H9 (cell line): ENCODE measurements around the gene CD58. TPM values are rescaled to one million over a fixed set of nuclear protein-coding genes. Genes with fewer than 3 reads are reported as not detected.
"Not testable (repeated sequence)": the region's sequence is repeated elsewhere in the genome, so short reads cannot be mapped to it uniquely, and the experiment has no call there.

Experiments
- DNase-seq: peaks from one replicate; pipeline ENCODE4 v3.0.0-alpha.2; 2017
- H2AFZ ChIP-seq: one replicate; pipeline ENCODE4 v1.6.1; 2013; ENCODE audit warnings: mild to moderate bottlenecking, low read length, control low read depth, moderate library complexity
- H2AK5ac ChIP-seq: 2 replicates; pipeline ENCODE4 v1.6.1; 2013; ENCODE audit warnings: low read length, control low read depth, mixed read lengths; ENCODE audit not compliant: insufficient read length
- H2BK120ac ChIP-seq: one replicate; pipeline ENCODE4 v1.6.1; 2013; ENCODE audit warnings: low read depth, mild to moderate bottlenecking, low read length, control low read depth, inconsistent platforms; ENCODE audit not compliant: poor library complexity, severe bottlenecking
- H2BK12ac ChIP-seq: 2 replicates; pipeline ENCODE4 v1.6.1; 2013; ENCODE audit warnings: low read length, control low read depth, mixed read lengths, low read depth; ENCODE audit not compliant: insufficient read length
- H2BK15ac ChIP-seq: 2 replicates; pipeline ENCODE4 v1.6.1; 2013; ENCODE audit warnings: low read depth, low read length, control low read depth
- H2BK20ac ChIP-seq: one replicate; pipeline ENCODE4 v1.6.1; 2013; ENCODE audit warnings: low read depth, mild to moderate bottlenecking, low read length, control low read depth, inconsistent platforms; ENCODE audit not compliant: poor library complexity, severe bottlenecking
- H2BK5ac ChIP-seq: 2 replicates; pipeline ENCODE4 v1.6.1; 2013; ENCODE audit warnings: low read length, control low read depth, mixed read lengths; ENCODE audit not compliant: insufficient read length
- H3K14ac ChIP-seq: 2 replicates; pipeline ENCODE4 v1.6.1; 2013; ENCODE audit warnings: low read length, control low read depth; ENCODE audit not compliant: insufficient read depth
- H3K18ac ChIP-seq: 2 replicates; pipeline ENCODE4 v1.6.1; 2013; ENCODE audit warnings: low read depth, mild to moderate bottlenecking, mixed read lengths, low read length, control low read depth; ENCODE audit not compliant: insufficient read length
- H3K23ac ChIP-seq: 2 replicates; pipeline ENCODE4 v1.6.1; 2013; ENCODE audit warnings: low read length, control low read depth, mixed read lengths, low read depth; ENCODE audit not compliant: insufficient read length
- H3K23me2 ChIP-seq: 2 replicates; pipeline ENCODE4 v1.6.1; 2013; ENCODE audit warnings: low read depth, mild to moderate bottlenecking, mixed read lengths, low read length, control low read depth; ENCODE audit not compliant: insufficient read length, poor library complexity, severe bottlenecking
- H3K27ac ChIP-seq: 2 replicates; pipeline ENCODE4 v1.5.1; 2013; ENCODE audit warnings: low read length, control low read depth, mixed read lengths, low read depth; ENCODE audit not compliant: insufficient read length
- H3K27me3 ChIP-seq: 2 replicates; pipeline ENCODE4 v1.6.1; 2013; ENCODE audit warnings: low read length, control low read depth, inconsistent platforms; ENCODE audit not compliant: insufficient read depth
- H3K4ac ChIP-seq: 2 replicates; pipeline ENCODE4 v1.6.1; 2013; ENCODE audit warnings: low read depth, mild to moderate bottlenecking, control low read depth, inconsistent platforms, low read length, moderate library complexity
- H3K4me1 ChIP-seq: 2 replicates; pipeline ENCODE4 v1.6.1; 2013; ENCODE audit warnings: low read length, control low read depth, inconsistent platforms; ENCODE audit not compliant: insufficient read depth
- H3K4me2 ChIP-seq: 2 replicates; pipeline ENCODE4 v1.6.1; 2013; ENCODE audit warnings: low read length, control low read depth, mixed read lengths; ENCODE audit not compliant: insufficient read length, insufficient read depth
- H3K56ac ChIP-seq: 2 replicates; pipeline ENCODE4 v1.6.1; 2013; ENCODE audit warnings: low read depth, mild to moderate bottlenecking, mixed read lengths, low read length, control low read depth; ENCODE audit not compliant: insufficient read length
- H3K79me1 ChIP-seq: 2 replicates; pipeline ENCODE4 v1.6.1; 2013; ENCODE audit warnings: low read depth, mild to moderate bottlenecking, moderate library complexity, low read length, control low read depth, inconsistent platforms; ENCODE audit not compliant: insufficient read depth, poor library complexity, severe bottlenecking
- H3K79me2 ChIP-seq: 2 replicates; pipeline ENCODE4 v1.6.1; 2013; ENCODE audit warnings: low read length, control low read depth, inconsistent platforms; ENCODE audit not compliant: insufficient read depth
- H3K9ac ChIP-seq: 2 replicates; pipeline ENCODE4 v1.6.1; 2013; ENCODE audit warnings: low read length, control low read depth, mixed read lengths; ENCODE audit not compliant: insufficient read length; ENCODE audit errors: extremely low read depth
- H3K9me3 ChIP-seq: one replicate; pipeline ENCODE4 v1.6.1; 2013; ENCODE audit warnings: low read depth, low read length, inconsistent platforms; ENCODE audit not compliant: control insufficient read depth
- H3T11ph ChIP-seq: one replicate; pipeline ENCODE4 v1.6.1; 2013; ENCODE audit warnings: mild to moderate bottlenecking, low read length, control low read depth, inconsistent platforms
- H4K20me1 ChIP-seq: one replicate; pipeline ENCODE4 v1.6.1; 2013; ENCODE audit not compliant: control insufficient read depth, insufficient read length, insufficient read depth
- H4K5ac ChIP-seq: 2 replicates; pipeline ENCODE4 v1.6.1; 2013; ENCODE audit warnings: low read depth, mild to moderate bottlenecking, mixed read lengths, low read length, control low read depth; ENCODE audit not compliant: insufficient read length
- H4K8ac ChIP-seq: replicated peaks from 2 replicates; pipeline ENCODE4 v1.6.1; 2013; ENCODE audit warnings: low read length, control low read depth, mixed read lengths, low read depth; ENCODE audit not compliant: insufficient read length
- H4K91ac ChIP-seq: 2 replicates; pipeline ENCODE4 v1.6.1; 2013; ENCODE audit warnings: low read depth, mild to moderate bottlenecking, moderate library complexity, mixed read lengths, low read length, control low read depth; ENCODE audit not compliant: insufficient read length
- H3K27ac Mint-ChIP-seq, 3 experiments: 2 replicates in 2 of 3; 3 replicates in 1 of 3; pipeline ENCODE4 v1.8.0; 2020 to 2021; ENCODE audit warnings: mixed read lengths in 3 of 3, mild to moderate bottlenecking in 1 of 3, moderate library complexity in 1 of 3
- H3K27me3 Mint-ChIP-seq: 2 replicates; pipeline ENCODE4 v1.8.0; 2021; ENCODE audit warnings: low read depth, mild to moderate bottlenecking, moderate library complexity, mixed read lengths
- H3K36me3 Mint-ChIP-seq, 3 experiments: 2 replicates in 2 of 3; 3 replicates in 1 of 3; pipeline ENCODE4 v1.8.0; 2020 to 2021; ENCODE audit warnings: low read depth in 3 of 3, mixed read lengths in 3 of 3; ENCODE audit not compliant: insufficient read depth in 1 of 3
- H3K4me1 Mint-ChIP-seq, 2 experiments: 2 replicates each; pipeline ENCODE4 v1.8.0; 2020; ENCODE audit warnings: mixed read lengths in 2 of 2
- H3K4me3 Mint-ChIP-seq, 2 experiments: 2 replicates in 1 of 2; 3 replicates in 1 of 2; pipeline ENCODE4 v1.8.0; 2020 to 2021; ENCODE audit warnings: mild to moderate bottlenecking in 2 of 2, mixed read lengths in 2 of 2, moderate library complexity in 1 of 2
- H3K9me3 Mint-ChIP-seq, 2 experiments: 2 replicates in 1 of 2; 3 replicates in 1 of 2; pipeline ENCODE4 v1.8.0; 2020; ENCODE audit warnings: mild to moderate bottlenecking in 2 of 2, mixed read lengths in 2 of 2, moderate library complexity in 1 of 2
- WGBS: extraction: QIAGEN DNeasy Blood & Tissue Kit; methylation state at CpG from one replicate; pipeline ENCODE4 v1.1.7; 2013; ENCODE audit warnings: missing lambda C conversion rate, low lambda C conversion rate, mixed read lengths; ENCODE audit not compliant: insufficient read length; ENCODE audit errors: extremely low coverage; 5-methylcytosine and 5-hydroxymethylcytosine counted together
- total RNA-seq: library from RNA; stranded (reverse); gene quantifications from 2 replicates; pipeline ENCODE4 v1.2.1, GENCODE V29; 2021

CD58 gene
- total RNA-seq, 1 experiment from 2014 or later: 4.3 TPM

- H3K18ac ChIP-seq, DNase-seq, H3K79me1 ChIP-seq, H3K4me2 ChIP-seq, H3K27me3 Mint-ChIP-seq, H3K4ac ChIP-seq, H3K27ac ChIP-seq, H2BK20ac ChIP-seq, H4K91ac ChIP-seq, H3K56ac ChIP-seq, H2BK120ac ChIP-seq, H3K14ac ChIP-seq, H4K8ac ChIP-seq, H2BK15ac ChIP-seq, H3K9ac ChIP-seq, H3K9me3 ChIP-seq, H2AFZ ChIP-seq, H2AK5ac ChIP-seq, H3K23me2 ChIP-seq, H3K9me3 Mint-ChIP-seq, H3K4me3 Mint-ChIP-seq, H3K27ac Mint-ChIP-seq, H3K36me3 Mint-ChIP-seq, H3K4me1 ChIP-seq, H3T11ph ChIP-seq, H2BK5ac ChIP-seq, H4K5ac ChIP-seq, H3K79me2 ChIP-seq, H2BK12ac ChIP-seq, H4K20me1 ChIP-seq, H3K27me3 ChIP-seq, H3K23ac ChIP-seq: not testable (repeated sequence)
- peaks cover 25 to 26% of the 10 kb centered on the region in 2 experiments for H3K4me1 Mint-ChIP-seq
- WGBS: no CpG with 5 or more reads among the region's 5 CpGs
Measured at GRCh38 chr1:116593401-116593800, 22.6 kb upstream of the CD58 start.

GRCh38 chr1:116591951-116592605, 21.3 kb upstream of the CD58 start:
- H2BK5ac ChIP-seq, H3K27ac ChIP-seq, H3K9me3 ChIP-seq, H3K27me3 Mint-ChIP-seq, H3K56ac ChIP-seq, H3K79me2 ChIP-seq, H2BK12ac ChIP-seq, H2BK15ac ChIP-seq, H2BK120ac ChIP-seq, H3K4me2 ChIP-seq, H3K9me3 Mint-ChIP-seq, H3T11ph ChIP-seq, H3K79me1 ChIP-seq, H3K23me2 ChIP-seq, H3K14ac ChIP-seq, H3K4me3 Mint-ChIP-seq, H3K27me3 ChIP-seq, H4K8ac ChIP-seq, H4K5ac ChIP-seq, H3K23ac ChIP-seq, H2BK20ac ChIP-seq, H4K91ac ChIP-seq, H3K4me1 ChIP-seq, DNase-seq, H4K20me1 ChIP-seq, H3K9ac ChIP-seq, H3K18ac ChIP-seq, H2AFZ ChIP-seq, H3K4ac ChIP-seq, H2AK5ac ChIP-seq: not testable (repeated sequence)
- H3K27ac Mint-ChIP-seq: peak overlapping the region in 2 of 3 experiments; percentile 4 to 22; a peak in 3 of 7 replicates
- WGBS: no CpG with 5 or more reads among the region's 7 CpGs
- H3K4me1 Mint-ChIP-seq: peaks cover 34 to 36% of the 10 kb centered on the region in 2 experiments
- H3K36me3 Mint-ChIP-seq: peaks cover 7 to 16% (median 13%) of the 10 kb centered on the region in 3 experiments; a peak in 6 of 7 replicates
